Measurements from ENCODE around the gene CHST4.
"Not testable (repeated sequence)": the region's sequence is repeated elsewhere in the genome, so short reads cannot be mapped to it uniquely, and the experiment has no call there.

The CHST4 gene

GRCh38 chr16:71524566-71525553 lies 1.4 kb upstream of the CHST4 start:
- DNase-seq = no peak

GRCh38 chr16:71528257-71528656 lies 2.0 kb downstream of the CHST4 start:
- no peak for DNase-seq

- DNase-seq = no peak
These were observed 2.6 kb downstream of the CHST4 start for GRCh38 chr16:71528863-71529262.

- no peak for DNase-seq
These were observed 6.1 kb downstream of the CHST4 start for GRCh38 chr16:71532366-71532765.

GRCh38 chr16:71536752-71537499 lies 10.7 kb downstream of the CHST4 start:
- no peak for DNase-seq

- peak; percentile 41 for DNase-seq
These were observed 11.4 kb downstream of the CHST4 start for GRCh38 chr16:71537643-71538042.

- no peak for DNase-seq
These were observed 16.2 kb downstream of the CHST4 start for GRCh38 chr16:71542377-71542776.

GRCh38 chr16:71547168-71547567 lies 20.9 kb downstream of the CHST4 start:
- DNase-seq = no peak

- DNase-seq = no peak
These were observed 26.7 kb downstream of the CHST4 start for GRCh38 chr16:71552698-71553503.

- DNase-seq = no peak
These were observed 29.1 kb downstream of the CHST4 start for GRCh38 chr16:71555230-71555891.

GRCh38 chr16:71557299-71557698 lies 31.1 kb downstream of the CHST4 start:
- DNase-seq = no peak

GRCh38 chr16:71557954-71558582 lies 31.8 kb downstream of the CHST4 start:
- no peak for DNase-seq

GRCh38 chr16:71559855-71560254 lies 33.6 kb downstream of the CHST4 start:
- DNase-seq = no peak

- DNase-seq = not testable (repeated sequence)
These were observed 35.7 kb downstream of the CHST4 start for GRCh38 chr16:71561886-71562285.

GRCh38 chr16:71562552-71562951 lies 36.3 kb downstream of the CHST4 start:
- DNase-seq = no peak

- no peak for DNase-seq
These were observed 38.2 kb downstream of the CHST4 start for GRCh38 chr16:71564335-71564967.

- DNase-seq = no peak
These were observed 39.8 kb downstream of the CHST4 start for GRCh38 chr16:71565812-71566700.

- DNase-seq = no peak
These were observed 41.7 kb downstream of the CHST4 start for GRCh38 chr16:71567931-71568330.

GRCh38 chr16:71568551-71568950 lies 42.3 kb downstream of the CHST4 start:
- DNase-seq = no peak

- DNase-seq = no peak
These were observed 43.4 kb downstream of the CHST4 start for GRCh38 chr16:71569621-71570020.

All from NCI-H510A treated with DMSO at 0.1 percent for 48 hours (cell line).